Lung (tissue), 12 donors: ENCODE data around the gene MLH3. TPM values are rescaled to one million over a fixed set of nuclear protein-coding genes. Genes with fewer than 3 reads are reported as not detected.

Source experiments
- ATAC-seq: fragments of 200-7000 bp; cut with Tn5 transposase; one replicate; pipeline ENCODE4 v1.9.1; 2020; ENCODE audit warnings: moderate number of reproducible peaks; ENCODE audit not compliant: insufficient read depth, low FRiP score
- DNase-seq, 3 donors: peaks; one replicate each; pipeline ENCODE4 v3.0.0-alpha.2; 2013 to 2017
- H3K27ac ChIP-seq, 2 donors: one replicate each; pipeline ENCODE4 v1.5.1; 2013; ENCODE audit warnings: mild to moderate bottlenecking in 2 of 2, moderate library complexity in 2 of 2, control low read depth in 1 of 2, inconsistent platforms in 1 of 2, low read depth in 1 of 2, low read length in 1 of 2
- H3K27me3 ChIP-seq, 3 donors: one replicate each; pipeline ENCODE4 v1.5.1; 2013; ENCODE audit warnings: low read length in 2 of 3; ENCODE audit not compliant: control insufficient read depth in 3 of 3, insufficient read depth in 3 of 3
- H3K36me3 ChIP-seq, 4 donors: one replicate each; pipeline ENCODE4 v1.5.1; 2013; ENCODE audit warnings: low read length in 4 of 4, mild to moderate bottlenecking in 1 of 4, moderate library complexity in 1 of 4; ENCODE audit not compliant: control insufficient read depth in 4 of 4, insufficient read depth in 4 of 4
- H3K4me1 ChIP-seq, 5 donors: one replicate each; pipeline ENCODE4 v1.5.1; 2013; ENCODE audit warnings: low read length in 5 of 5, mild to moderate bottlenecking in 2 of 5, moderate library complexity in 1 of 5; ENCODE audit not compliant: control insufficient read depth in 5 of 5, insufficient read depth in 5 of 5
- H3K4me3 ChIP-seq: one replicate; pipeline ENCODE4 v1.5.1; 2013; ENCODE audit warnings: mild to moderate bottlenecking, control low read depth, moderate library complexity
- H3K9ac ChIP-seq, 2 donors: one replicate each; pipeline ENCODE4 v1.5.1; 2013; ENCODE audit warnings: low read length in 2 of 2, control low read depth in 1 of 2; ENCODE audit not compliant: insufficient read depth in 1 of 2
- H3K9me3 ChIP-seq, 4 donors: one replicate each; pipeline ENCODE4 v1.5.1; 2013; ENCODE audit warnings: low read length in 3 of 4, mild to moderate bottlenecking in 1 of 4, moderate library complexity in 1 of 4; ENCODE audit not compliant: control insufficient read depth in 4 of 4, insufficient read depth in 3 of 4
- CTCF ChIP-seq: IDR thresholded peaks from 2 replicates; pipeline ENCODE4 v1.5.1; 2012; ENCODE audit warnings: mild to moderate bottlenecking; ENCODE audit errors: control extremely low read depth, extremely low read depth
- WGBS, 2 donors: extraction: QIAGEN DNeasy Blood & Tissue Kit; methylation state at CpG; one replicate each; pipeline ENCODE4 v1.1.7; 2013; 5-methylcytosine and 5-hydroxymethylcytosine counted together
- polyA plus RNA-seq, 2 donors: library from polyadenylated mRNA; stranded (reverse); fragments of 200-250 nt; gene quantifications; one replicate each; pipeline ENCODE4 v1.2.1, GENCODE V29; 2013
- total RNA-seq, 2 donors: library from RNA; depleted of rRNA in 1 of 2; stranded (reverse); fragments of >200 nt in 1 of 2; gene quantifications; one replicate each; pipeline ENCODE4 v1.2.1, GENCODE V29; 2014 to 2021
- donor health status: control.
- donor health status: control.
- donor health status: Bipolar disorder and iron deficiency.
- donor health status: healthy.
- donor health status: DM: yes; HTN: yes; CAD: no.

The MLH3 gene
- total and polyA plus RNA-seq, 4 donors: 10.1 to 60.6 (median 19.9) TPM

GRCh38 chr14:74979442-74980397, 71.5 kb downstream of the MLH3 start:
- no peak for ATAC-seq
- no peak for TF ChIP-seq CTCF
- DNase-seq: peak; percentile 40 to 62 (median 52)

GRCh38 chr14:74979029-74979428, 72.2 kb downstream of the MLH3 start:
- H3K4me3 ChIP-seq: no peak overlapping the region
- ATAC-seq (no peak), DNase-seq (no peak)
- TF ChIP-seq CTCF: no peak
- no peak overlapping the region for H3K27ac ChIP-seq
- no peaks in the 10 kb centered on the region for H3K27me3 ChIP-seq
- no peak overlapping the region for H3K9ac ChIP-seq
- 81 to 94% methylated on average over 4 of the region's 4 CpGs for WGBS, 2 donors
- H3K9me3 ChIP-seq: no peaks in the 10 kb centered on the region
- H3K36me3 ChIP-seq: no peaks in the 10 kb centered on the region
- H3K4me1 ChIP-seq: peaks cover 2 to 83% (median 19%) of the 10 kb centered on the region in 5 donors

More at GRCh38 chr14:74979442-74980397, 71.5 kb downstream of the MLH3 start:
- no peak overlapping the region for H3K9ac ChIP-seq
- H3K27ac ChIP-seq: no peak overlapping the region
- WGBS, 2 donors: 80 to 89% methylated on average over 23 of the region's 23 CpGs
- no peaks in the 10 kb centered on the region for H3K9me3 ChIP-seq
- H3K36me3 ChIP-seq: no peaks in the 10 kb centered on the region
- no peaks in the 10 kb centered on the region for H3K27me3 ChIP-seq
- no peak overlapping the region for H3K4me3 ChIP-seq
- peaks cover 0 to 76% (median 17%) of the 10 kb centered on the region in 5 donors for H3K4me1 ChIP-seq

GRCh38 chr14:74978416-74978947, 72.8 kb downstream of the MLH3 start:
- WGBS, 2 donors: 89% methylated on average over 11 of the region's 11 CpGs

More at GRCh38 chr14:74978416-74978947, 72.8 kb downstream of the MLH3 start:
- Histone ChIP-seq H3K9me3 (no peaks in the 10 kb centered on the region), H3K27ac (no peak overlapping the region), H3K27me3 (no peaks in the 10 kb centered on the region), H3K9ac (no peak overlapping the region), H3K4me3 (no peak overlapping the region), H3K4me1 (peaks cover 2 to 88% (median 20%) of the 10 kb centered on the region in 5 donors), H3K36me3 (no peaks in the 10 kb centered on the region)
- ATAC-seq (no peak), DNase-seq (no peak)
- TF ChIP-seq CTCF: no peak
